Erythroblast (primary cell): ENCODE results near the gene SERINC5.
A peak's percentile ranks its signal among the peaks of the same experiment; 100 is the strongest.

Experiments used
- GATA1 ChIP-seq: IDR thresholded peaks from 2 replicates; pipeline ENCODE4 v1.6.1; 2011; ENCODE audit warnings: low read depth, mild to moderate bottlenecking, control low read depth, low read length, moderate library complexity
- POLR2A ChIP-seq: IDR thresholded peaks from 2 replicates; pipeline ENCODE4 v1.6.1; 2011; ENCODE audit warnings: mild to moderate bottlenecking, low read length

DNA sequence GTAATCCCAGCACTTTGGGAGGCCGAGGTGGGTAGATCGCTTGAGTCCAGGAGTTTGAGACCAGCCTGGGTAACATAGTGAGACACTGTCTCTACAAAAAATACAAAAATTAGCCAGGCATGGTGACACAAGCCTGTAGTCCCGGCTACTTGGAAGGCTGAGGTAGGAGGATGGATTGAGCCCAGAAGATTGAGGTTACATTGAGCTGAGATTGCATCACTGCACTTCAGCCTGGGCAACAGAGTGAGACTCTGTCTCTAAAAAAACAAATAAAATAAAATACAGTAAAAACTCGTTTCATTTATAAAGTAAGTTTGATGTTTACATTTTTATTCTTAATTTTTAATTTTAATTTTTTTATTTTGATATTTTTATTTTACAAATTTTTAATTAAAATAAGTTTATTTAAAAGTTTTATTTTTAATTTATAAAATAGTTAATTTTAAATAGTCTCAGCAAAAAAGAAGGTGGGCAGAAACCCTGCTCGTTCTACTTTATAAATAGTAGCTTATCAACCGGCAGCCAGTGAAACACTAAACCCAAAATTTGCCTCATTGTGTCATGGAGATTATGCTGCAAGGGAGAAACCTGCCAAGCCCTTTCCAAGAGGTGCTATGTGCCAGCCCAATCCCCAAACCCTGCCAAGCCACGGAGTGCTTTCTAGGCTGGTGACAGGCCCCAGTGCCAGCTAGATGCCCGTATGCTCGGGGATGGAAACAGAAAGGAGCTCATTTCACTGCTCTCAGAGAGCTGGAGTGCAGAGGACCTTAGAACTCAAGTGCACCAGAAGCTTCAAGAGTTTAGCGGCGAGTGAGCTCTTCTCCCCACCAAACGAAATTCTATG lies 38.9 kb downstream of the SERINC5 start:
- TF ChIP-seq POLR2A = peak; percentile 44
- TF ChIP-seq GATA1 = no peak
